DMS 273 (cell line): Measurements from ENCODE around the gene MARCHF10.

Experiments
- DNase-seq: peaks from one replicate; lab custom pipeline; 2025; ENCODE audit not compliant: unreplicated experiment; lab: John Stamatoyannopoulos, UW

The MARCHF10 gene

GRCh38 chr17:62755141-62755851, 52.8 kb downstream of the MARCHF10 start:
- no peak for DNase-seq

DNA sequence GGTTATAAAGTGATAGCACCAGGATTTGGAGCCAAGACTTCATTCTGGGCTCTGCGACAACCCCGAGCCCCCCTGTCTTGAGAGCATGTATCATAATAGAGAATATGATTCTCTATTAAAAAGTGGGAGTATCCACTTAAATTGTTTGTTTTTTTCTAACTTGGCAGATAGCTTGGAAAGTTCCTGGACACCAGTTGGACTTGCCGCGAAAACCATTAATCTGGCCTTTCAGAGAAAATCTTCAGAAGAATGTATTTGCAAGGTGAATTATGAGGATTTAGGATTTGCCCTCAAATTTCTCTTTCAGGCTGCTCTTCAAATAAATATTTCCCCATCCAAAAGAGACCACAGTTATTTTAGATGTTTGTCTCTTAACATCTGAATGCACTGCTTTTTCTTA, 53.5 kb downstream of the MARCHF10 start:
- no peak for DNase-seq

DNA sequence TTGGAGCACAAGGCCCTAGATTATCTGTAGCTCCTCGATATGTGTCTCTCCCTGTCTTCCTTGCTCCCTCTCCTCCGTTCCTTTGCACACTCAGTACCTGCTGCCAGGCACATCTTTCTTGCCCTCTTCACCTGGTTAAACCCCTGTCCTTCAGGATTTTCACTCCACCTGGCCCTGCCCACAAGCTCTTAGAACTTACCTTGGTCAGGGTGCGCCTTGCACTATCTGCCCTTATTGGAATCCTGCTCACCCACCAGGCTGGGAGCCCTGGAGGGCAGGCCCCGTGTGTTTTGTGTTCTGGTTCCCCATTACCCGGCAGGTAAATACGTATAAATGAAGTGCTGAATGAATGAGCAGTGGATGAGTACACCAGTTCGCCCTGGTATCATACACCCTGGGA, 54.6 kb downstream of the MARCHF10 start:
- no peak for DNase-seq

- peak; percentile 50 for DNase-seq
Measured at GRCh38 chr17:62751060-62751691, 56.9 kb downstream of the MARCHF10 start.

- peak; percentile 99 for DNase-seq
Measured at GRCh38 chr17:62750631-62751051, 57.5 kb downstream of the MARCHF10 start.

DNA sequence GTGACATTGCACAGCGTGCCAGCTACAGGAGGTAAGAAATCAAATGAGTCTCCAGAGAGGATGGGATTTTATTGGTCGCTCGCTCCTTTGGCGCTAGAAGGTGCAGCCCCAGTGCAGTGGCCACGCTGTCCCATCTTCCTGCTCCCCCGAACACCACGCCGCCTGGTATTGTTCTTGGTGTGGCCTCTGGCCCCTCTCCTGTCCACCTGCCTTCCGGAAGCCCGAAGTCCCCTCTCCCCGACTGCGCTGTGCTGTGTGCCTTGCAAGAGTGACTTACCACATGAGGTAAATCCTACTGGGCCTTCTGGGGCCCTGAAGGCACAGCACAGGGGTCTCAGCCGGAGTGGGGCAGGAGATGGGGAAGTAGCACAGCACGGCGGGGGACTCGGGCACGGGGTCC, 58.2 kb downstream of the MARCHF10 start:
- no peak for DNase-seq

- DNase-seq, result no peak
Measured at GRCh38 chr17:62746941-62747340, 61.2 kb downstream of the MARCHF10 start.

- DNase-seq, result no peak
Measured at GRCh38 chr17:62745806-62746205, 62.3 kb downstream of the MARCHF10 start.

DNA sequence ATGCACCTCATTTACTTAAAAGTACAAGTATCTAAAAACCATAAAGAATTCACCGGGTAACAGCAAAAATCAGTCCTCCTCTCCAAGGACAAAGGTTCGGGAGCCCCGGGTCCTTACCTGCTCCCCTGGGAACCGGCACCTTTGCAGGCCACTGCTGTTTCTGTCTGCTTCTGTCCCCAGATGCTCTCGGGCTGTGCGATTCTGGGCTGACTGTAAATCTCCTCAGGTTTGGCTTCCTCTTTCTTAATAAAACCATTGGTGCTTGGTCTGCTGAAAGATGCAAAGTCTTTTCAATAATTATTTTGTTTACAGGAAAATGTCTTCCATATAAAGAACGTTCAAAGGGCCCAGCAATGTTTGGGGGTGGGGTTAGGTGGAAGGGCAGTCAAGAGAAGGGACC, 63.9 kb downstream of the MARCHF10 start:
- no peak for DNase-seq

GRCh38 chr17:62741290-62741689, 66.8 kb downstream of the MARCHF10 start:
- DNase-seq, result no peak

- peak; percentile 21 for DNase-seq
Measured at GRCh38 chr17:62739645-62740388, 68.3 kb downstream of the MARCHF10 start.

DNA sequence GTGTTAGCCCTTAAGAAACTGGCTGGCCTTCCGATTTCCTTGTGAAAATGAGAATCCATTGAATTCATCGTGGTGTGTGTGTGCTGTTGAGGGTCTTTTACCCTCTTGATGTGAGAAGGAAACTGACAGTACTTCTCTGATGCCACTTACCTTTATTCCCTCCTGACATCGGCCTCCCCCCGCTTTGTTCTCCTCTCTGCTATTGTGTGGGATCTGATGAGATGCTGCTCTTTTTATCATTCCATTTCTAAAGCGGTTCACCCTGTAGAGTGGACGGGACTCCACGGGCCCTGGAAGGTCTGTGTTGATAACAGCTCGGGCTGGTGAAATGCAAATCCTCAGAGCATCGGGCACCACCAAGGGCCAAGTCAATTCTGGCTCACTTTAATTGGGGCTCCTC, 69.8 kb downstream of the MARCHF10 start:
- DNase-seq, result no peak

DNA sequence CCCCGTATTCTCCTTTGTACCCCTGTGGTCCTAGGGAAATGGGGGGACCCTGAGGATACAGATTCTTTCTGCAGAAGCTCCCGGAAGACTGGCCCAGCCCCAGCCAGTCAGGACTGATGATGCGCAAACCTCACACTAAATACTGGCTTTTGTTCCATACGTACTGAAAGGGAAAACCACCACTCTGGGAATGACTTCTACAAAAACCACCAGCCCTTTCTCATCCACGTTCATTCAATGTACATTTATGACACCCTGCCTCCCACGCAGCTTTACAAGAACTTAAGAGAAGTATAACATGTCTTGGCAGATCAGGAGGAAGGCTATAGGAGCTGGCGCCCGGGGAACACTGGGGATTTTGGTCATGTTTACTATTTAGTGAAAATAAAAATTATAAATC, 70.6 kb downstream of the MARCHF10 start:
- DNase-seq, result no peak

DNA sequence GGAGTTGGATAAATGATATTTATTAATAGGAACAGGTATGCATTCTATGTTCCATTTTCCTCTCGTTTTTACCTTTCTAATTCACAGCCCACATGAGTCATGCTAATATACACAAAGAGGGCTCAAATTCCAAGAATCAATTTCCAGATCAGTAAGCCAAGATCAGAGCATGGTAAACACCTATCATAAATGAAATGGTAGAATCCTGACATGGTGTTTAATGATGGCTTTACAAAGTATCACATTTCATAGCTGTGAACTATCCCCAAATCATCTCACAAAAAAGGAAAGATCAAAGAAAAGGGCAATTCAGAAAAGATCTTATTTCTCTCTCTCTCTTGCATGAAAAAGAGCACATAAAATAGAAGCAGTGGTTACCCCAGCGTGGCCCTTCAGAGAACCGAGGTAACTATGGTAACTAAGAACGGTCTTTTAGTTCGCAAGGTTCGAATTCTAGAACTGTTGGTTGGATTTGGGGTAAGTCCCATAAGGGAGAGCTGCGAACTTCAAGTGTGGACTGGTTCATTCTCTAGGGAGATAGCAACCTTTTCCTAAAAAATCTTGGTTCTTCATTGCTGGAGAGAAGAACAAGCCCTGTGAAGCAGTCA, 73.0 kb downstream of the MARCHF10 start:
- DNase-seq, result no peak

DNA sequence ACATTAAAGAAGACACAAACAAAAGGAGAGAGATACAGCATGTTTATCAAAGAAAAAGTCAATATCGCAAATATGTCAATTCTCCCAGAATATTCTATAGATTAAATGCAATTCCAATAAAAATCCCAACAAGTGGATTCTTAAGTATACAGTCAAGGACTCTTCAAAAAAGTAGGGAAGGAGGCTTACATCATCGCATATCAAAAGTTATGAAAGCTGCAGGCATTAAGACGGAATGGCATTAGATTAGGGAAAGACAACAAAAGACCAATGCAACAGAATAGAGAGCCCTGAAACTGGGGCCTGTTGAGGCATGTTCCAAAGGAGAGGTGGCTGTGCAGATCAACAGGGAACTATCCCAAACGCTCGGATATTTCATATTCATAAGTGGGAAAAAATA, 76.0 kb downstream of the MARCHF10 start:
- no peak for DNase-seq

GRCh38 chr17:62727916-62728672, 80.0 kb downstream of the MARCHF10 start:
- peak; percentile 49 for DNase-seq

DNA sequence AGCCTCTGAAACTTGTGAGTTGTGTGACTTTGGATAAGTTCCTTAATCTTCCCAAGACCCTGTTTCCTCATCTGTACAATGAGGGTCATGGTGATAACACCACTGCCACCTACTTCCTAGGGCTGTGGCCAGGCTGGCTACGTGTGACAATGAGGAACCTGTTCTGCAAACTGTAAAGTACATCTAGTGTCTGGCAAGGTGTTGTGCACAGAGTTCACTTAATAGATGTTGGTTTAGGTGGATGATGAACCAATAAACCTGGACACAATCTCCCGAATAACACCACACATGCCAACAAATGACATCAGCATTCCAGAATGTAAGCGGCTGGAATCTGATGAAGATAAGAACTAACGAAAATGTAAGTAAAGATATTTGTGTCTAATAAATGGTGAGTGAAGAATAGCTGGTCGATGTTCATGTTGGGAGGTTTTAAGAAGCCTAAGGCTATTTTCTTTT, 82.3 kb downstream of the MARCHF10 start:
- DNase-seq, result no peak

- no peak for DNase-seq
Measured at GRCh38 chr17:62724398-62725146, 83.5 kb downstream of the MARCHF10 start.

DNA sequence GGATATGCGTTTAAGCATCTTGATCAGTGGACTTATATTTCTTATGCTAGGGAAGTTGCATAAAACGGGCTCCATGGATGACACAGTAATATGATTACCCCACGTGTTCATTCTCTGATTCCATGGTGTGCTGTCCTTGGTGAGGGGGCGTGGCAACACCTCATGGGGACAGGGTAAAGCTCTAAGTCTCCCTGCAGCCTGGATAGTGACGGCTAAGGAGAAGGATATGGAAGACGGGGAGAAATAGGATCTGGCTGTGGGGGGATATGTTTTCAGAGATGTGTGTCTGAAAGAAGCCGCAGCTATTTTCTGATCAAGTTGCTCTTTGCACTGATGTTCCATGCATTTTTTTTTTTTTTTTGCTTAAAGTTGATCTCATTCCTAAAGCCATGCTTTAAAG, 84.3 kb downstream of the MARCHF10 start:
- no peak for DNase-seq

DNA sequence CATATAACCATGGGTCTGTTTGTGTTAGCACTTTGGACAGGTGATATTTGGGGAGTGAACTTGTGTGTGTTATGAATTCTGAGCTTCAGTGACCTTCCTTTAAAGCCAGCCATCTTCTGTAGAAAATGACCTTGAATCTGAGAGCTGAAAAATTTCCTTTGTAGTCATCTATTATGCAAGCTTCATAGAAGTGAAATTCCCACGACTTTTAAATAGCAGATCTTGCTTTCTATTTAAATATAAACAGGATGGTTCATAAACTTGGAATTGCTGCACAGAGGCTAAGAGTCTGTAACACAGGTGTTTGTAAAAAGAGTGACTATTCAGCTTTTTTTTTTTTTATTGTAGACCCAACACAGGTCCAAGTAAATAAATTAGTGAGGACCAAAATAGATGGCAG, 85.5 kb downstream of the MARCHF10 start:
- no peak for DNase-seq
